ENCODE data around the gene TSHB.

TSHB gene

DNA sequence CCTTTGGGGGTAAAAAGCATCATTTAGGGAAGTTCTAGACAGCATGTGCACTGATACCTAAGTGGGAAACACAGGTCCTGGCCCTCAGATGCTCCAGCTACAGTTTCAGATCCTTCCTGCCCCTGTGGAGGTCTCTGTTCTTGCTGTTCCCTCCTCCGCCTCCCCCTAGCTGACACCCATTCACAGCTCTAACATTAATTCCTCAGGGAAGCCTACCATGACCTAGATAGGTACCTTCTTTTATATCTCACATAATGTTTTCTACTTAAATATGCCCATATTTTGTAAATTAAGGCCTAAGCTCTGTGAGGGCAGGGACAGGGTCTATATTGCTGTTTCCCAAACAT, 48.3 kb downstream of the TSHB start:
- Histone ChIP-seq H3K4me1 (ENCODE audit: control insufficient read depth, insufficient read depth, low read depth, low read length) (peaks cover 6% of the 10 kb centered on the region), H2BK5ac (ENCODE audit: low read depth, low read length, poor library complexity, severe bottlenecking) (no peak overlapping the region), H3K9ac (ENCODE audit: low read length) (no peak overlapping the region), H3K4ac (ENCODE audit: low read depth in 1 of 2, low read length in 2 of 2) (no peak overlapping the region), H3K27me3 (ENCODE audit: control insufficient read depth in 1 of 2, insufficient read depth in 1 of 2, low read length in 2 of 2) (peaks cover 3 to 49% of the 10 kb centered on the region in 2 experiments), H3K4me2 (ENCODE audit: low read length, poor library complexity, severe bottlenecking) (no peak overlapping the region), H4K8ac (ENCODE audit: low read length) (no peak overlapping the region), H3K23ac (ENCODE audit: low read length in 2 of 2) (no peak overlapping the region), H3K14ac (ENCODE audit: low read length in 2 of 2) (no peak overlapping the region), H3K18ac (ENCODE audit: low read depth in 1 of 2, low read length in 2 of 2) (no peak overlapping the region), H2BK120ac (ENCODE audit: low read depth, low read length) (no peak overlapping the region), H4K91ac (ENCODE audit: low read length) (no peak overlapping the region), H2BK15ac (ENCODE audit: low read depth, poor library complexity, severe bottlenecking) (no peak overlapping the region), H2AFZ (ENCODE audit: low read depth, low read length) (no peak overlapping the region), H3K27ac (ENCODE audit: low read length, poor library complexity, severe bottlenecking) (no peak overlapping the region), H2AK5ac (ENCODE audit: low read length, severe bottlenecking) (no peak overlapping the region), H2BK12ac (ENCODE audit: low read length in 2 of 2) (no peak overlapping the region), H3K4me3 (ENCODE audit: insufficient read depth in 1 of 2, low read depth in 1 of 2, low read length in 2 of 2) (no peak overlapping the region), H3K36me3 (ENCODE audit: control insufficient read depth in 1 of 2, insufficient read depth in 2 of 2, low read depth in 1 of 2, low read length in 2 of 2) (no peaks in the 10 kb centered on the region), H3K79me1 (replicated peaks; ENCODE audit: low read length, poor library complexity, severe bottlenecking) (no peaks in the 10 kb centered on the region), H3K9me3 (ENCODE audit: control insufficient read depth, low read length) (no peaks in the 10 kb centered on the region)
- WGBS = 100% methylated on average over 1 of the region's 1 CpG
- no peak for DNase-seq

DNA sequence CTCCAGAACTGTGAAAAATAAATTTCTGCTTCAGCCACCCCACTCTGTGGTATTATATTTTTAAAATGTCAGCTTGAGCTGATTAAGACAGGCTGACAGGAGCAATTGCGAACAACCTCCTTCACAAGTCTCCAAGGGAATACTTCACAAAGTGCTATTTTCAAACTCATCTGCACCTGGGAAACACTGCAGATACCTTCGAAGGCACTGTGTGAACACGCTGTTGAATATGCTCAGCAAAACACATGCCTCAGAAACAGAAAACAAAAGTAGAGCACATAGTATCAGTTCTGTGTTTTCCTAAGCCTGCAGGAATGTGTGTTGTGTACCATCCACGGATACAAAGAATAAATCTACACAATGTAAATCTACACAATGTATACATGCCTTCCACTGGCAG, 49.1 kb downstream of the TSHB start:
- Histone ChIP-seq H2AK5ac (ENCODE audit: low read length, severe bottlenecking) (no peak overlapping the region), H3K36me3 (ENCODE audit: control insufficient read depth in 1 of 2, insufficient read depth in 2 of 2, low read depth in 1 of 2, low read length in 2 of 2) (no peaks in the 10 kb centered on the region), H2BK12ac (ENCODE audit: low read length in 2 of 2) (no peak overlapping the region), H3K79me1 (replicated peaks; ENCODE audit: low read length, poor library complexity, severe bottlenecking) (no peaks in the 10 kb centered on the region), H4K91ac (ENCODE audit: low read length) (no peak overlapping the region), H3K27me3 (ENCODE audit: control insufficient read depth in 1 of 2, insufficient read depth in 1 of 2, low read length in 2 of 2) (peaks cover 3 to 44% of the 10 kb centered on the region in 2 experiments), H3K27ac (ENCODE audit: low read length, poor library complexity, severe bottlenecking) (no peak overlapping the region), H2BK120ac (ENCODE audit: low read depth, low read length) (no peak overlapping the region), H3K4me3 (ENCODE audit: insufficient read depth in 1 of 2, low read depth in 1 of 2, low read length in 2 of 2) (no peak overlapping the region), H2AFZ (ENCODE audit: low read depth, low read length) (no peak overlapping the region), H4K8ac (ENCODE audit: low read length) (no peak overlapping the region), H2BK5ac (ENCODE audit: low read depth, low read length, poor library complexity, severe bottlenecking) (no peak overlapping the region), H3K14ac (ENCODE audit: low read length in 2 of 2) (no peak overlapping the region), H3K23ac (ENCODE audit: low read length in 2 of 2) (no peak overlapping the region), H3K18ac (ENCODE audit: low read depth in 1 of 2, low read length in 2 of 2) (no peak overlapping the region), H3K4me1 (ENCODE audit: control insufficient read depth, insufficient read depth, low read depth, low read length) (peaks cover 6% of the 10 kb centered on the region), H3K9me3 (ENCODE audit: control insufficient read depth, low read length) (no peaks in the 10 kb centered on the region), H2BK15ac (ENCODE audit: low read depth, poor library complexity, severe bottlenecking) (no peak overlapping the region), H3K9ac (ENCODE audit: low read length) (no peak overlapping the region), H3K4ac (ENCODE audit: low read depth in 1 of 2, low read length in 2 of 2) (no peak overlapping the region), H3K4me2 (ENCODE audit: low read length, poor library complexity, severe bottlenecking) (no peak overlapping the region)
- WGBS = 85% methylated on average over 4 of the region's 4 CpGs
- no peak for DNase-seq

DNA sequence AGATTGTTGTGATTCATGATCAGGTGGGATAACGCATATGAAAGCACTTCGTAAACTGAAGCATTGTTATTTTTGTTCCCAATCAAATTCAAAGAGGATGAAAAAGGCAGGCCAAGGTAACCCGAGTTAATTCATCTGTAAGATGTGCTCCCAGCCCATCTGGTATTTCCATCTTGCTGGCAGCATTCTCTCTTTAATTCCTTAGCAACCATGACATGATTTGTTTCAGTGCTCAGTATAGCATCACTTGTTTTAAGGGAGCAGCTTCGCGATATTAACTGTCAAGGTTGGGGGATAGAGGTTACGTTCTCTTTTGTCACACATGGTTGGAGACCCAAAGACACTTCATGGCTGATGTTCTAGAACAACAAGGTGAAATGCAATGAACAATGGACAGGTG, 53.3 kb downstream of the TSHB start:
- Histone ChIP-seq H3K4me1 (ENCODE audit: control insufficient read depth, insufficient read depth, low read depth, low read length) (peaks cover under 1% of the 10 kb centered on the region), H3K27ac (ENCODE audit: low read length, poor library complexity, severe bottlenecking) (no peak overlapping the region), H3K9ac (ENCODE audit: low read length) (no peak overlapping the region), H3K4me2 (ENCODE audit: low read length, poor library complexity, severe bottlenecking) (no peak overlapping the region), H2BK12ac (ENCODE audit: low read length in 2 of 2) (no peak overlapping the region), H3K14ac (ENCODE audit: low read length in 2 of 2) (no peak overlapping the region), H3K23ac (ENCODE audit: low read length in 2 of 2) (no peak overlapping the region), H3K27me3 (ENCODE audit: control insufficient read depth in 1 of 2, insufficient read depth in 1 of 2, low read length in 2 of 2) (peaks cover 0 to 45% of the 10 kb centered on the region in 2 experiments), H3K4ac (ENCODE audit: low read depth in 1 of 2, low read length in 2 of 2) (no peak overlapping the region), H4K8ac (ENCODE audit: low read length) (no peak overlapping the region), H3K79me1 (replicated peaks; ENCODE audit: low read length, poor library complexity, severe bottlenecking) (no peaks in the 10 kb centered on the region), H2BK15ac (ENCODE audit: low read depth, poor library complexity, severe bottlenecking) (no peak overlapping the region), H3K9me3 (ENCODE audit: control insufficient read depth, low read length) (no peaks in the 10 kb centered on the region), H2BK120ac (ENCODE audit: low read depth, low read length) (no peak overlapping the region), H2AFZ (ENCODE audit: low read depth, low read length) (no peak overlapping the region), H4K91ac (ENCODE audit: low read length) (no peak overlapping the region), H3K36me3 (ENCODE audit: control insufficient read depth in 1 of 2, insufficient read depth in 2 of 2, low read depth in 1 of 2, low read length in 2 of 2) (no peaks in the 10 kb centered on the region), H2AK5ac (ENCODE audit: low read length, severe bottlenecking) (no peak overlapping the region), H3K18ac (ENCODE audit: low read depth in 1 of 2, low read length in 2 of 2) (no peak overlapping the region), H2BK5ac (ENCODE audit: low read depth, low read length, poor library complexity, severe bottlenecking) (no peak overlapping the region), H3K4me3 (ENCODE audit: insufficient read depth in 1 of 2, low read depth in 1 of 2, low read length in 2 of 2) (no peak overlapping the region)
- 82% methylated on average over 6 of the region's 6 CpGs for WGBS
- DNase-seq = no peak
